HT1080 (cell line): Measurements from ENCODE around the gene PTPRD. TPM values are rescaled to one million over a fixed set of nuclear protein-coding genes. Genes with fewer than 3 reads are reported as not detected.

Experiments used
- DNase-seq: peaks from one replicate; pipeline ENCODE4 v3.0.0-alpha.2; 2015; ENCODE audit warnings: low read depth
- total RNA-seq: library from RNA; depleted of rRNA; stranded (reverse); fragments of >200 nt; shearing (Covaris generic); gene quantifications from 2 replicates; pipeline ENCODE4 v1.2.3, GENCODE V29; 2014

PTPRD gene
- total RNA-seq, 1 experiment from 2014 or later, result 9.6 TPM

GRCh38 chr9:8872802-8873201 is 1740.0 kb downstream of the PTPRD start:
- no peak for DNase-seq

- DNase-seq, result no peak
These were observed 1740.9 kb downstream of the PTPRD start for GRCh38 chr9:8871796-8872445.

- no peak for DNase-seq
These were observed 1741.4 kb downstream of the PTPRD start for GRCh38 chr9:8871396-8871795.

- DNase-seq, result no peak
These were observed 1743.0 kb downstream of the PTPRD start for GRCh38 chr9:8869812-8870211.

- peak; percentile 29 for DNase-seq
These were observed 1744.2 kb downstream of the PTPRD start for GRCh38 chr9:8868632-8869031.

GRCh38 chr9:8867148-8867547 is 1745.7 kb downstream of the PTPRD start:
- no peak for DNase-seq

GRCh38 chr9:8864545-8864896 is 1748.3 kb downstream of the PTPRD start:
- DNase-seq, result no peak

GRCh38 chr9:8863886-8864544 is 1748.8 kb downstream of the PTPRD start:
- DNase-seq, result peak; percentile 71

- no peak for DNase-seq
These were observed 1749.7 kb downstream of the PTPRD start for GRCh38 chr9:8863069-8863468.

GRCh38 chr9:8860925-8861324 is 1751.9 kb downstream of the PTPRD start:
- DNase-seq, result peak; percentile 14

GRCh38 chr9:8860086-8860485 is 1752.7 kb downstream of the PTPRD start:
- no peak for DNase-seq

- no peak for DNase-seq
These were observed 1753.4 kb downstream of the PTPRD start for GRCh38 chr9:8859416-8859815.

GRCh38 chr9:8858596-8859161 is 1754.1 kb downstream of the PTPRD start:
- no peak for DNase-seq

GRCh38 chr9:8857926-8858595 is 1754.7 kb downstream of the PTPRD start:
- DNase-seq, result peak; percentile 77

GRCh38 chr9:8857068-8857925 is 1755.5 kb downstream of the PTPRD start:
- DNase-seq, result peak; percentile 20

GRCh38 chr9:8856396-8857067 is 1756.3 kb downstream of the PTPRD start:
- no peak for DNase-seq

GRCh38 chr9:8855046-8855445 is 1757.8 kb downstream of the PTPRD start:
- peak; percentile 32 for DNase-seq

- no peak for DNase-seq
These were observed 1760.4 kb downstream of the PTPRD start for GRCh38 chr9:8852301-8852864.

- no peak for DNase-seq
These were observed 1761.9 kb downstream of the PTPRD start for GRCh38 chr9:8850914-8851313.

- DNase-seq, result no peak
These were observed 1767.0 kb downstream of the PTPRD start for GRCh38 chr9:8845808-8846207.
